Small intestine (tissue), 7 donors: ENCODE data around the gene ACAP1. TPM values are rescaled to one million over a fixed set of nuclear protein-coding genes. Genes with fewer than 3 reads are reported as not detected.
A peak's percentile ranks its signal among the peaks of the same experiment; 100 is the strongest.

Source experiments
- DNase-seq, 2 donors: peaks; one replicate each; pipeline versions ENCODE4 v3.0.0 to v3.0.0-alpha.2; 2013
- FAIRE-seq: peaks from 2 replicates; lab custom pipeline; 2012; peaks lifted over from hg19 to GRCh38; lab: Jason Lieb, UNC
- H3K27ac ChIP-seq, 3 donors: one replicate each; pipeline ENCODE4 v1.5.1; 2013; ENCODE audit warnings: low read length in 2 of 3, mild to moderate bottlenecking in 2 of 3, control low read depth in 1 of 3, inconsistent platforms in 1 of 3, low read depth in 1 of 3, moderate library complexity in 1 of 3
- H3K27me3 ChIP-seq, 3 donors: one replicate each; pipeline ENCODE4 v1.6.1; 2013; ENCODE audit warnings: low read length in 3 of 3, inconsistent platforms in 1 of 3; ENCODE audit not compliant: control insufficient read depth in 3 of 3, insufficient read depth in 3 of 3
- H3K36me3 ChIP-seq, 3 donors: one replicate each; pipeline ENCODE4 v1.6.1; 2013; ENCODE audit warnings: low read length in 3 of 3, inconsistent platforms in 1 of 3, low read depth in 1 of 3, mild to moderate bottlenecking in 1 of 3, moderate library complexity in 1 of 3; ENCODE audit not compliant: control insufficient read depth in 3 of 3, insufficient read depth in 2 of 3
- H3K4me1 ChIP-seq, 3 donors: one replicate each; pipeline ENCODE4 v1.6.1; 2013; ENCODE audit warnings: low read length in 2 of 3, inconsistent platforms in 1 of 3, low read depth in 1 of 3, mild to moderate bottlenecking in 1 of 3, moderate library complexity in 1 of 3; ENCODE audit not compliant: control insufficient read depth in 3 of 3, insufficient read depth in 2 of 3
- H3K4me3 ChIP-seq, 3 donors: one replicate each; pipeline ENCODE4 v1.5.1; 2013; ENCODE audit warnings: low read length in 3 of 3, control low read depth in 1 of 3, inconsistent platforms in 1 of 3, low read depth in 1 of 3, mild to moderate bottlenecking in 1 of 3, moderate library complexity in 1 of 3
- H3K9me3 ChIP-seq, 2 donors: one replicate each; pipeline ENCODE4 v1.6.1; 2013; ENCODE audit warnings: low read depth in 1 of 2, low read length in 1 of 2; ENCODE audit not compliant: control insufficient read depth in 2 of 2, insufficient read depth in 1 of 2
- WGBS, 3 donors: extraction: QIAGEN DNeasy Blood & Tissue Kit; methylation state at CpG; one replicate each; pipeline ENCODE4 v1.1.7; 2013; 5-methylcytosine and 5-hydroxymethylcytosine counted together
- polyA plus RNA-seq, 4 donors: library from polyadenylated mRNA; stranded (reverse) in 3 of 4; unstranded in 1 of 4; fragments of 200-250 nt in 3 of 4; fragments of 120-200 nt in 1 of 4; gene quantifications; one replicate each; pipeline versions ENCODE4 v1.2.1 to v1.2.3, GENCODE V29; 2013
- donor health status: healthy with polysubstance abuse.
- donor health status: control.
- donor health status: control.
- donor health status: Bipolar disorder and iron deficiency.
- donor health status: healthy.

Gene ACAP1
- polyA plus RNA-seq, 4 donors = 3.8 to 43.5 (median 8.5) TPM

DNA sequence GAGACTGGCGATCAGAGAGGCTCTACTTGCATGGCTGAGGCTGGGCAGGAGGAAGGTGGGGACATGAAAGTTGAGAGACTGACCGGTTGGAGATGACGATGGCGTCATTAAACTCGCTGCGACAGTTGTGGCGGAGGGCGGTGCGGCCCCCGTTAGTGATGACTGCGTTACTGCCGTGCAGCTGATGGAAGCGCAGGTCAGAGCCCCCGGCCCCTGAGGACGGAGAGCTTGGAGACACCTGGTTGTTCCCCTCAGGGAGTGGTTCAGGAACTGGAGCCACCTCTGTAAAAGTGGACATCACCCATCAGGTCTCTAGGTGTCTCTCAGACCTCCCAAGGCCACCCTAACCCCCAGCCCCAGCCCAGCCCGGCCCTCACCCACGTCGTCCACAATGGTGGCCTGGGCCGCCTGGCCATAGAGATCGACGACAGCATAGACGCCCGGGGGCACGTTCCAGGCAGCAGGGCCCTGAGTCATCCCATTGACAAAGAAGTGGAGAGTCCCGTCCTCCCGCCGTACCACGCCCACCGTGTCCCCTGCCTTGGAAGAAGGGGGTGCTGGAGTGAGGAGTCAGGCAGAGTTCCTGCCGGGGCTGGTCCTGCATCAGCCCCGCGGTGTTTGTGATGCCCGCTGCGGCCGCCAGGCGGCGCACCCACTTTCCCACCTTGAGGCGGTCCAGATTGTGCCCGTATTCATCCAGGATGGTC is 12.4 kb upstream of the ACAP1 start:
- DNase-seq = peak; percentile 28 to 66
- 65 to 66% (median 66%) methylated on average over 38 to 39 of the region's 39 CpGs for WGBS, 3 donors
- no peaks in the 10 kb centered on the region for H3K27me3 ChIP-seq
- peaks cover 5 to 80% (median 8%) of the 10 kb centered on the region in 3 donors for H3K36me3 ChIP-seq
- peaks cover 0 to 8% (median 2%) of the 10 kb centered on the region in 3 donors for H3K4me1 ChIP-seq
- H3K27ac ChIP-seq = no peak overlapping the region
- H3K4me3 ChIP-seq = no peak overlapping the region
- H3K9me3 ChIP-seq = no peaks in the 10 kb centered on the region
- FAIRE-seq = no peak

DNA sequence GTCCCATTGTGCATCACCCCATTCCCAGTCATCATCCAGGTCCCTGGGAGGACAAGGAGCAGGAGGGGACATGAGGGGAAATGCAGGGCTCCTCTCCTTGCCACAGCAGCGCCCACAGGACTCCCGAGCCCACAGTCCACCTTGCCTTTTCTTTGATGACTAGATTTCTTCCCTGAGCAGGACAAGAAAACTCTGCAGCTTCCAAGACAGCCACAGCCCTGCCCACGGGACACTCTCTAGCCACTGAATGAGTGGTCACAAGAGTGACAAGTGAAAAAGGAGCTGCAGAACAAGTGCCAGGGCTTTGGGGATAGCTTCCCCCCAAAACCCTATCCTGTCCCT is 11.9 kb upstream of the ACAP1 start:
- DNase-seq (no peak), FAIRE-seq (no peak)
- no peaks in the 10 kb centered on the region for H3K27me3 ChIP-seq
- peaks cover 0 to 8% (median 0%) of the 10 kb centered on the region in 3 donors for H3K4me1 ChIP-seq
- H3K36me3 ChIP-seq = peaks cover 5 to 77% (median 8%) of the 10 kb centered on the region in 3 donors
- no peaks in the 10 kb centered on the region for H3K9me3 ChIP-seq
- 81 to 92% (median 86%) methylated on average over 3 of the region's 3 CpGs for WGBS, 3 donors
- H3K27ac ChIP-seq = no peak overlapping the region
- H3K4me3 ChIP-seq = no peak overlapping the region

DNA sequence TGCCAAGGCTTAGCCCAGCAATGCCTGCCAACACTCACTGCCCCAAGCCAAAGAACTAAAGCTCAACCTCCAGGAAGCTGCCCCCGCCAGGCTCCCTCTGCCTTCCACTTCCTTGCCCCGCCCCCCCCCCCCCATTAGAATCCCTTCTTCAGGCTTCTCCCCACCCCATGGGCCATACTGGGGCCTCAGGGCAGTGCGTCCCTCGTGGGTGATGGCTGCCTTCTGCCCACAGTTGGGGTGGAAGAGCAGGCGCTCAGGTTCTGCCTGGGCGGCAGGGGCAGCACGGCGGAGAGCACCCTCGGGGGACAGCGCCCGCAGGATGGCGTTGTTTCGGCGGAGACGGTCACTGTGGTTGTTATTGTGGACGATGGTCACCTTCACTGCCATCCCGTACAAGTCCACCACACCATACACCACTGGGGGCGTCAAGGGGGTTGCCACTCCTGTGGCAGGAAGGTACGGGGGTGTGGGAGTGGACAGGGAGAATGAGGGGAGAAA is 11.2 kb upstream of the ACAP1 start:
- peaks cover 0 to 8% (median 0%) of the 10 kb centered on the region in 3 donors for H3K4me1 ChIP-seq
- 93 to 97% (median 94%) methylated on average over 18 to 19 of the region's 19 CpGs for WGBS, 3 donors
- H3K4me3 ChIP-seq = no peak overlapping the region
- no peaks in the 10 kb centered on the region for H3K9me3 ChIP-seq
- no peak for FAIRE-seq
- H3K27me3 ChIP-seq = no peaks in the 10 kb centered on the region
- H3K27ac ChIP-seq = no peak overlapping the region
- DNase-seq = no peak
- peaks cover 5 to 74% (median 8%) of the 10 kb centered on the region in 3 donors for H3K36me3 ChIP-seq

DNA sequence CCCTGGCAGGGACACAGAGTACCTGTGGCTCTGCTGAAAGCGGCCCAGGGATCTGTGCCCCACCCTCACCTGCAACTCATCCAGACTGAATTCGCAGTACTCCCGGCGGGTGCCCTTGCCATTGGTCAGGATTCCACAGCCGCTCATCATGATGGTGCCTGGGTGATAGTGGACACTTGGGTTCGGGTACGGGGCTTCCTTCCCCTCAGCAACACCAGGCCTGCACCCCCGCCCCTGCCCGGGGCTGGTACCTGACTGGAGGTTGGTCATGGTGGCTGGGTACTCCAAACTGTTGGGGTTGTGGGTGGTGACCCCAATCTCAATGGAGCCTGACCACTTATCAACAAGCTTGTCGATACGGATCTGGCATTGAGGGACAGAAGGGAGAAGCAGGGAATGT is 10.1 kb upstream of the ACAP1 start:
- FAIRE-seq (no peak), DNase-seq (no peak)
- Histone ChIP-seq H3K36me3 (peaks cover 4 to 63% (median 8%) of the 10 kb centered on the region in 3 donors), H3K27ac (no peak overlapping the region), H3K4me1 (peaks cover 0 to 16% (median 0%) of the 10 kb centered on the region in 3 donors), H3K27me3 (no peaks in the 10 kb centered on the region), H3K9me3 (no peaks in the 10 kb centered on the region), H3K4me3 (no peak overlapping the region)
- 92 to 94% (median 93%) methylated on average over 11 of the region's 11 CpGs for WGBS, 3 donors

DNA sequence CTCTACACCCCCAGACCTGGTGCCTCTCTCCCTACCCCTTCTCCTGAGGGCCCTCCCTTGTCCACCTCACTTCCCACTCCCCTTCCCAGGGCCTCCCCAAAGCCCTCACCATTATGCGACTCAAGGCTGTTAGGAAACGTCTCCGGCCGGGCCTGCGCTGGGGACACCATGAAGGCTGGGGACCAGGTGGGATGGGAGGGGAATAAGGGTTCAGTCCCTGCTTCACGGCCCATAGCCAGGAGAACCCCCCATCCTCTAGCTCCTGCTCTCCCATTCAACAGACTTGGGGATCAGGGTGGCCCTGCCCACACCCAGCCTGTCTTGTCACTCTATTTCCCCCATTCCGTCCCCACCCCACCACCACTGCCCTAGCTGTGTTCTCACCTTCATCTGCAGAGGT is 9.3 kb upstream of the ACAP1 start:
- peaks cover 0 to 54% (median 8%) of the 10 kb centered on the region in 3 donors for H3K36me3 ChIP-seq
- no peak for DNase-seq
- H3K4me1 ChIP-seq = peaks cover 0 to 16% (median 0%) of the 10 kb centered on the region in 3 donors
- FAIRE-seq = no peak
- no peak overlapping the region for H3K4me3 ChIP-seq
- H3K27ac ChIP-seq = no peak overlapping the region
- peaks cover 0 to 3% (median 0%) of the 10 kb centered on the region in 3 donors for H3K27me3 ChIP-seq
- no peaks in the 10 kb centered on the region for H3K9me3 ChIP-seq
- WGBS, 3 donors = 86 to 96% (median 92%) methylated on average over 7 of the region's 7 CpGs

DNA sequence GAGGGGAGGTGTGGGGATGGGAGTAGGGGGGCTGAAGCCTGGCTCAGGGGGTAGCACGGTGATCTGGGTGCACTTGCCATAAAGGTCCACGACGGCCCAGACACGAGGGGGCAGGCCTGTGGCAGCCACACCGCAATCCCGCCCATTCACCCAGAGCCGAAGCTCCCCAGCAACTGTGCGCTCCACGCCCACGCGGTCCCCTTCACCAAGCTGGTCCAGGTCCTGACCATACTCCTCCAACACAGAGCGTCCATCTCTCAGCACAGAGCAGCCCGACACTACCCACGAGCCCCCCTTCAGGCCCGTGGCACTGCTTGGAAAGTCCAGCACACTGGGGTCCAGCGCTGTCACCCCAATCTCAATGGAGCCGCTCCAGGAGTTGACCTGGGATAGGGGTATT is 8.8 kb upstream of the ACAP1 start:
- WGBS, 3 donors = 84 to 88% (median 84%) methylated on average over 17 of the region's 17 CpGs
- FAIRE-seq = no peak
- H3K9me3 ChIP-seq = no peaks in the 10 kb centered on the region

DNA sequence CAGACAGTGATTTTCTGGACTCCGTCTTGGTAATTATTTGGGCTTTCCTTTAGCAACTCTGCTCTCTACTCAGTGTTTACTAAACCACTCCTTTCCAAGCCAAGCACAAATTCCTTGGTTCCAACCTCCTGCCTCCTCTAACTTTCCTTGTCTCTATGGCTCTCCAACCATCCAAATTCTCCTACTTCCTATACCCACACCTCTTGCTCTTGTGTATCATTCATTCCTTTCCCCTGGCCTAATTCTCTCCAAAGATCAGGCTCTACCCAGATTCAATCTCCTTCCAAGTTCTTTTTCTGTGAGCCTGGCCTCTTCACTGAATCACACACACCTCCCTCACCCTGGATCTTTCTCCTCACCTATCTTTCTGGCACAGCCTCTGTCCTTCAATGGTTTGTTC is 8.3 kb upstream of the ACAP1 start:
- WGBS, 3 donors = 79 to 82% (median 81%) methylated on average over 1 of the region's 1 CpG
- Histone ChIP-seq H3K4me3 (no peak overlapping the region), H3K27ac (no peak overlapping the region), H3K27me3 (peaks cover 0 to 5% (median 0%) of the 10 kb centered on the region in 3 donors), H3K36me3 (peaks cover 0 to 45% (median 3%) of the 10 kb centered on the region in 3 donors), H3K9me3 (no peaks in the 10 kb centered on the region), H3K4me1 (peaks cover 0 to 16% (median 0%) of the 10 kb centered on the region in 3 donors)
- no peak for FAIRE-seq
- no peak for DNase-seq

More for the DNA sequence above, 8.8 kb upstream of the ACAP1 start:
- Histone ChIP-seq H3K4me3 (no peak overlapping the region), H3K27me3 (peaks cover 0 to 5% (median 0%) of the 10 kb centered on the region in 3 donors), H3K4me1 (peaks cover 0 to 16% (median 0%) of the 10 kb centered on the region in 3 donors), H3K27ac (no peak overlapping the region), H3K36me3 (peaks cover 0 to 50% (median 7%) of the 10 kb centered on the region in 3 donors)
- DNase-seq = no peak

DNA sequence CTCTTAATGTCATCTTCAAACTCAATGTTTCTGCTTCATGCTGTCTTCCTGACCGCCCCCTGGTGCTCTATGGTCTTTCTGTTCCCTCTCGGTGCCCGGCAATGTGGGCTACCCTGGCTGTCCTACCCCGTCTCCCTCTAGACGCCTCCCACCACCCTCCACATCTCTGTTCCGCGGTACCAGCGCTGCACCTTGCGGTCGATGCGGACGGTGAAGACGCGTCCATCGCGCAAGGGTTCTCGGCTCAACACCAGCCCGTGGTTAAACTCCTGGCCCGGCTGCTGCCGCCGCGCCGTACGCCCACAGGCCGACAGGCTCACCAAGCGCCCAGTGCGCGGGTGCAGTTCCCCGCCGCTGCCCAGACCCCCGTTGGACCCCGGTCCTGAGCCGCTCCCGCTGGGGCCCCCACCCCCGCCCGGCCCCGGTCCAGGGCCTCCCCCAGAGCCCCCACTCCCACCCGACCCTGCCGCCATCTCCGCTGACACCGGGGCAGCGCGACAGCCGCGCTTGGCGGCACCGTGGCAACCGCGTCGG is 7.4 kb upstream of the ACAP1 start, which contains the start of gene NEURL4:
Gene NEURL4 (minus strand): TSS at position 496 of the 534 bp plus-strand sequence. CDS start 23 bp downstream, at position 473.
- 0% methylated on average over 49 to 50 of the region's 50 CpGs for WGBS, 3 donors
- peaks cover 0 to 5% (median 0%) of the 10 kb centered on the region in 3 donors for H3K27me3 ChIP-seq
- no peak for FAIRE-seq
- H3K27ac ChIP-seq = peak within 1 kb of the TSS; percentile 73 to 88 (median 84)
- peaks cover 0 to 36% (median 0%) of the 10 kb centered on the region in 3 donors for H3K36me3 ChIP-seq
- H3K4me1 ChIP-seq = peaks cover 0 to 16% (median 0%) of the 10 kb centered on the region in 3 donors
- H3K4me3 ChIP-seq = peak within 1 kb of the TSS; percentile 69 to 84 (median 78)
- no peaks in the 10 kb centered on the region for H3K9me3 ChIP-seq
- DNase-seq = no peak
